Ovary (tissue), 9 donors: ENCODE measurements around the gene ATXN7. TPM values are rescaled to one million over a fixed set of nuclear protein-coding genes. Genes with fewer than 3 reads are reported as not detected.

Source experiments
- DNase-seq, 5 donors: peaks; one replicate each; pipeline ENCODE4 v3.0.0-alpha.2; 2019 to 2020
- H3K27ac ChIP-seq, 2 donors: fragments of 200-600 bp; one replicate each; pipeline versions ENCODE4 v1.5.1 to v1.8.0; 2019 to 2022
- H3K27me3 ChIP-seq: fragments of 200-600 bp; one replicate; pipeline ENCODE4 v1.8.0; 2022
- H3K36me3 ChIP-seq: fragments of 200-600 bp; sonication (generic); one replicate; pipeline ENCODE4 v1.5.1; 2019
- H3K4me1 ChIP-seq: one replicate; pipeline ENCODE4 v1.8.1; 2013; ENCODE audit warnings: mild to moderate bottlenecking, moderate library complexity; ENCODE audit not compliant: insufficient read depth
- H3K4me3 ChIP-seq: fragments of 200-600 bp; sonication (generic); one replicate; pipeline ENCODE4 v1.5.1; 2017
- H3K9me3 ChIP-seq, 2 donors: fragments of 200-600 bp in 1 of 2; sonication (generic) in 1 of 2; one replicate each; pipeline versions ENCODE4 v1.5.1 to v1.8.1; 2013 to 2019; ENCODE audit warnings: mild to moderate bottlenecking in 1 of 2, moderate library complexity in 1 of 2
- EP300 ChIP-seq: sonication (generic); formaldehyde crosslinking; IDR thresholded peaks from one replicate; pipeline ENCODE4 v1.6.1; 2017; ENCODE audit warnings: antibody characterized with exemption
- POLR2A ChIP-seq: fragments of 450-650 bp; IDR thresholded peaks from one replicate; pipeline ENCODE4 v1.6.1; 2017; ENCODE audit warnings: antibody characterized with exemption, mild to moderate bottlenecking, moderate library complexity
- WGBS, 3 donors: extraction: QIAGEN DNeasy Blood & Tissue Kit in 1 of 3; methylation state at CpG; one replicate each; pipeline versions ENCODE4 v1.1.5 to v1.1.7; 2013 to 2017; 5-methylcytosine and 5-hydroxymethylcytosine counted together
- intact Hi-C, 4 donors: fragments of 100-400 bp; cut with DNase I; formaldehyde crosslinking; loops; one replicate each; pipeline versions ENCODE4 v1.11.0 to v1.15.1; 2022 to 2023
- polyA plus RNA-seq, 2 donors: library from polyadenylated mRNA; stranded (reverse); fragments of 200-250 nt in 1 of 2; fragments of 350-450 nt in 1 of 2; fragmentation: Illumina TruSeq in 1 of 2; extraction: RNeasy Lipid Tissue Mini Kit (QIAGEN cat#74804) in 1 of 2; gene quantifications; one replicate each; pipeline ENCODE4 v1.2.3, GENCODE V29; 2013 to 2014
- total RNA-seq, 7 donors: library from RNA; depleted of rRNA in 2 of 7; stranded (reverse); fragments of >200 nt in 2 of 7; fragmentation: NEBNext Ultra II Directional in 3 of 7; extraction: Animal tissue kit (Norgen Biotek cat#: 25700) in 3 of 7; gene quantifications; one replicate each; pipeline versions ENCODE4 v1.1.0 to v1.2.4, GENCODE V29; 2016 to 2023
- TF ChIP-seq, protein P1 (sequence below), 3 donors: fragments of 450-650 bp in 2 of 3; fragments of 200-600 bp in 1 of 3; IDR thresholded peaks; one replicate each; pipeline versions ENCODE4 v1.5.1 to v1.8.0; 2016 to 2022; ENCODE audit warnings: antibody characterized with exemption in 3 of 3, mild to moderate bottlenecking in 1 of 3
- donor health status: DM: no; HTN: no; CAD: no; lungs with moderate emphysema.
- donor health status: DM: no; HTN: no; CAD: no.
- donor health status: Bipolar disorder and iron deficiency.
- donor health status: DM: yes; HTN: yes; CAD: no.
- donor health status: DM: no; HTN: no; CAD: no.
- donor health status: DM: yes; HTN: yes; CAD: no.

Gene ATXN7
- total and polyA plus RNA-seq, 9 donors = 4.3 to 47.0 (median 27.7) TPM

DNA sequence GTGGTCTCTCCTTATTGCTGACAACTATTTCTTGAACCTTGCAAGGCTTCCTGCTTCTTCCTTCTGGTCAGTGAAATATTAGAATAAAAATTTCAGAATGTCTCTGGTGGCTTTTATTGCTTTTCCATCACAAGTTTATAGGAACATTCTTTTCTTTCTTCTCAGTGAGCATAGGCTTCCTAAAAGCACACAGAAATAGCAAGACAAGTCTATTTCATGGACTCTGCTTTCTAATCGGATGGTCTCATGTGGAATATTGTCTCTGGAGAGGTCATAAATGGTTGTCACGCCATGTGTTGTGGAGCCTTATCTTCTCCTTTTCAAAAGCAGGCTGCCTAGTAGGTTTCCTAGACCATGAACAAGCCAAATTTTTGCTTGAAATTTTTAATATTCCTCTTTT, 169.4 kb downstream of the ATXN7 start:
- Histone ChIP-seq H3K27me3 (no peaks in the 10 kb centered on the region), H3K36me3 (no peaks in the 10 kb centered on the region), H3K4me3 (no peak overlapping the region), H3K9me3 (no peaks in the 10 kb centered on the region), H3K4me1 (no peaks in the 10 kb centered on the region), H3K27ac (no peak overlapping the region)
- no peak for DNase-seq
- intact Hi-C loops = loop anchor here (5.0 to 10.0 kb wide), 5 partner anchors 189 to 454 kb away; no protein-coding TSS in a partner anchor
- TF ChIP-seq, protein P1, sequence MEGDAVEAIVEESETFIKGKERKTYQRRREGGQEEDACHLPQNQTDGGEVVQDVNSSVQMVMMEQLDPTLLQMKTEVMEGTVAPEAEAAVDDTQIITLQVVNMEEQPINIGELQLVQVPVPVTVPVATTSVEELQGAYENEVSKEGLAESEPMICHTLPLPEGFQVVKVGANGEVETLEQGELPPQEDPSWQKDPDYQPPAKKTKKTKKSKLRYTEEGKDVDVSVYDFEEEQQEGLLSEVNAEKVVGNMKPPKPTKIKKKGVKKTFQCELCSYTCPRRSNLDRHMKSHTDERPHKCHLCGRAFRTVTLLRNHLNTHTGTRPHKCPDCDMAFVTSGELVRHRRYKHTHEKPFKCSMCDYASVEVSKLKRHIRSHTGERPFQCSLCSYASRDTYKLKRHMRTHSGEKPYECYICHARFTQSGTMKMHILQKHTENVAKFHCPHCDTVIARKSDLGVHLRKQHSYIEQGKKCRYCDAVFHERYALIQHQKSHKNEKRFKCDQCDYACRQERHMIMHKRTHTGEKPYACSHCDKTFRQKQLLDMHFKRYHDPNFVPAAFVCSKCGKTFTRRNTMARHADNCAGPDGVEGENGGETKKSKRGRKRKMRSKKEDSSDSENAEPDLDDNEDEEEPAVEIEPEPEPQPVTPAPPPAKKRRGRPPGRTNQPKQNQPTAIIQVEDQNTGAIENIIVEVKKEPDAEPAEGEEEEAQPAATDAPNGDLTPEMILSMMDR (IDR thresholded peaks at IDR 0.05) = no peak
- TF ChIP-seq EP300 = no peak
- TF ChIP-seq POLR2A = no peak
- 78 to 87% (median 87%) methylated on average over 2 of the region's 2 CpGs for WGBS, 3 donors

DNA sequence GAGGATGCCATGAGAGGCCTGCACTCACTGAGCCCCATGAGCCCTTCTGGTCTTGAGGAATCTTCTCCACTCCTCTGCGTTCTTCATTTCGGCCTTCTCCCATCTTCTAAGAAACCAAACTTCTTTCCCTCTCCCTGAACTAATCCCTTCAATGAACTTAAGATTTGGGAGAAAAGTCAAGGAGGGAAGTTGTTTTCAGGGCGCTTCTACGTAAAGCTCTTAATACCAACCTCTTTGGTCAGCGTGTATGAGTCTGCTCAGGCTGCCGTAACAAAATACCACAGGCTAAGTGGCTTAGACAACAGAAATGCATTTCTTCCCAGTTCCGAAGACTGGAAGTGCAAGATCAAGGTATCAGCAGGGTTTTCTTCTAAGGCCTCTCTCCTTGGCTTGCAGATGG, 173.4 kb downstream of the ATXN7 start:
- TF ChIP-seq EP300 (no peak), POLR2A (no peak)
- TF ChIP-seq, protein P1 (IDR thresholded peaks at IDR 0.05) = no peak
- no peaks in the 10 kb centered on the region for H3K9me3 ChIP-seq
- H3K4me1 ChIP-seq = no peaks in the 10 kb centered on the region
- H3K27ac ChIP-seq = no peak overlapping the region
- no peak overlapping the region for H3K4me3 ChIP-seq
- H3K27me3 ChIP-seq = no peaks in the 10 kb centered on the region
- intact Hi-C loops = loop anchor here in 2 of 4 donors (10.0 kb wide), 2 partner anchors 228 to 368 kb away; no protein-coding TSS in a partner anchor
- H3K36me3 ChIP-seq = no peaks in the 10 kb centered on the region
- no peak for DNase-seq
- 96 to 99% (median 97%) methylated on average over 7 of the region's 7 CpGs for WGBS, 3 donors

- Histone ChIP-seq H3K27me3 (no peaks in the 10 kb centered on the region), H3K27ac (no peak overlapping the region), H3K36me3 (no peaks in the 10 kb centered on the region), H3K9me3 (no peaks in the 10 kb centered on the region), H3K4me1 (no peaks in the 10 kb centered on the region), H3K4me3 (no peak overlapping the region)
- WGBS, 3 donors = 63 to 72% (median 68%) methylated on average over 4 of the region's 4 CpGs
- no peak for TF ChIP-seq POLR2A
- TF ChIP-seq, protein P1 (IDR thresholded peaks at IDR 0.05) = no peak
- no peak for TF ChIP-seq EP300
- DNase-seq = no peak
- intact Hi-C loops = loop anchor here in 2 of 4 donors (10.0 kb wide), 2 partner anchors 226 to 366 kb away; no protein-coding TSS in a partner anchor
Measured at GRCh38 chr3:64038253-64038767, 174.6 kb downstream of the ATXN7 start.

- Histone ChIP-seq H3K9me3 (no peaks in the 10 kb centered on the region), H3K36me3 (no peaks in the 10 kb centered on the region), H3K27me3 (no peaks in the 10 kb centered on the region), H3K4me1 (no peaks in the 10 kb centered on the region), H3K27ac (no peak overlapping the region), H3K4me3 (no peak overlapping the region)
- intact Hi-C loops = loop anchor here in 2 of 4 donors (10.0 kb wide), 2 partner anchors 225 to 365 kb away; no protein-coding TSS in a partner anchor
- TF ChIP-seq, protein P1 (IDR thresholded peaks at IDR 0.05) = no peak
- TF ChIP-seq EP300 = no peak
- TF ChIP-seq POLR2A = no peak
- no peak for DNase-seq
- WGBS, 3 donors = 76 to 81% (median 80%) methylated on average over 4 of the region's 4 CpGs
Measured at GRCh38 chr3:64039332-64039731, 175.7 kb downstream of the ATXN7 start.
